AG10803 (cell line): Measurements from ENCODE around the gene PARP1.
"Not testable (repeated sequence)": the region's sequence is repeated elsewhere in the genome, so short reads cannot be mapped to it uniquely, and the experiment has no call there.

Source experiments
- DNase-seq: peaks from one replicate; pipeline ENCODE4 v3.0.0; 2010; ENCODE audit warnings: low read depth
- H3K4me3 ChIP-seq: 2 replicates; pipeline ENCODE4 v1.5.1; 2011; ENCODE audit warnings: mild to moderate bottlenecking, low read length, control low read depth
- CTCF ChIP-seq: conservative IDR thresholded peaks from 2 replicates; pipeline ENCODE4 v1.5.1; 2011; ENCODE audit warnings: mild to moderate bottlenecking, low read length, control low read depth, inconsistent platforms

The PARP1 gene

GRCh38 chr1:226428791-226429461, 21.0 kb upstream of the PARP1 start:
- no peak for DNase-seq
- no peak for TF ChIP-seq CTCF
- no peak overlapping the region for H3K4me3 ChIP-seq

- TF ChIP-seq CTCF, result no peak
- no peak for DNase-seq
- no peak overlapping the region for H3K4me3 ChIP-seq
Observed at GRCh38 chr1:226428348-226428747, 20.5 kb upstream of the PARP1 start.

- no peak for DNase-seq
- no peak overlapping the region for H3K4me3 ChIP-seq
- no peak for TF ChIP-seq CTCF
Observed at GRCh38 chr1:226427131-226427530, 19.2 kb upstream of the PARP1 start.

- not testable (repeated sequence) for H3K4me3 ChIP-seq, DNase-seq
Observed at GRCh38 chr1:226426395-226426794, 18.5 kb upstream of the PARP1 start.

- H3K4me3 ChIP-seq, result no peak overlapping the region
- DNase-seq, result no peak
- TF ChIP-seq CTCF, result no peak
Observed at GRCh38 chr1:226425431-226426031, 17.6 kb upstream of the PARP1 start.

- DNase-seq, result no peak
- H3K4me3 ChIP-seq, result no peak overlapping the region
- TF ChIP-seq CTCF, result no peak
Observed at GRCh38 chr1:226425004-226425378, 17.1 kb upstream of the PARP1 start.

GRCh38 chr1:226424221-226425003, 16.5 kb upstream of the PARP1 start:
- peak; percentile 41 for TF ChIP-seq CTCF
- H3K4me3 ChIP-seq, result no peak overlapping the region
- peak; percentile 11 for DNase-seq
